Calu3 (cell line): Measurements from ENCODE around the gene PRRT1B. TPM values are rescaled to one million over a fixed set of nuclear protein-coding genes. Genes with fewer than 3 reads are reported as not detected.

ENCODE experiments used
- BruUV-seq: library from RNA; stranded (reverse); fragments of 400-500 nt; replicated peaks from 2 replicates; lab custom pipeline; 2021; lab: Mats Ljungman, UMichigan
- CTCF ChIA-PET: fragments of 300-600 bp; sonication (Branson Sonifier 250); formaldehyde crosslinking; loops from one replicate; lab custom pipeline; 2022; ENCODE audit warnings: antibody characterized with exemption; lab: Charles Lee
- DNase-seq: peaks from one replicate; pipeline ENCODE4 v3.0.0; 2022
- H3K27ac Mint-ChIP-seq: one replicate; pipeline ENCODE4 v1.8.0; 2022; ENCODE audit warnings: mixed read lengths; ENCODE audit not compliant: unreplicated experiment
- H3K27me3 Mint-ChIP-seq: one replicate; pipeline ENCODE4 v1.8.0; 2022; ENCODE audit warnings: mixed read lengths; ENCODE audit not compliant: unreplicated experiment
- H3K36me3 Mint-ChIP-seq: one replicate; pipeline ENCODE4 v1.8.0; 2022; ENCODE audit warnings: mild to moderate bottlenecking, moderate library complexity, mixed read lengths; ENCODE audit not compliant: insufficient read depth, unreplicated experiment
- H3K4me1 Mint-ChIP-seq: one replicate; pipeline ENCODE4 v1.8.0; 2022; ENCODE audit warnings: mild to moderate bottlenecking, low read depth, mixed read lengths; ENCODE audit not compliant: unreplicated experiment
- H3K4me3 Mint-ChIP-seq: one replicate; pipeline ENCODE4 v1.8.0; 2022; ENCODE audit warnings: mild to moderate bottlenecking, low read depth, moderate library complexity, mixed read lengths; ENCODE audit not compliant: unreplicated experiment
- H3K9me3 Mint-ChIP-seq: one replicate; pipeline ENCODE4 v1.8.0; 2022; ENCODE audit warnings: low read depth, mixed read lengths; ENCODE audit not compliant: unreplicated experiment
- CTCF ChIP-seq: fragments of 200-600 bp; IDR thresholded peaks from one replicate; pipeline ENCODE4 v1.8.0; 2022; ENCODE audit warnings: antibody characterized with exemption; ENCODE audit not compliant: unreplicated experiment
- intact Hi-C: fragments of 100-400 bp; cut with micrococcal nuclease; formaldehyde crosslinking; loops from one replicate; pipeline ENCODE4 v1.10.0; 2022; ENCODE audit not compliant: unreplicated experiment
- total RNA-seq: library from RNA; stranded (reverse); gene quantifications from 2 replicates; pipeline ENCODE4 v1.2.3, GENCODE V29; 2022

The PRRT1B gene
- total RNA-seq, 1 experiment from 2014 or later: not detected

DNA sequence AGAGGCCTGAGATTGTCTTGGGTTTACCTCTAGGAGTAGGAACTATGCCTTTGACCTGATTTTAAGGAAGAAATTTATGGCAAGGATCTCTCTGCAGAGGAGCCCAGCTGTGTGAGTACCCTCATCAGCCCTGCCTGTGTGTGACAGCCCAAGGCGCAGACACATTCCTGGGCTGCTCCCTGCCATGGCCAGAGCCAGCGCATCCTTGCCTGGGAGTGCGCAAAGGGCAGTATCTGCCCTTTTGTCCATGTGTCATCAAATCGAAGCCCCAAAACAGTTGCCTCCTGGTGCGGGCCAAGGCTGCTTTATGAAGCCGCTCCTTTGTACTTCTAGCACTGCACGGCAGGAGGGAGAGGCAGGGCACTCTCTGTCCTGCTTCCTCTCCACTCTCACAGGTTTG lies 51.9 kb downstream of the PRRT1B start:
- Mint-ChIP-seq H3K9me3 (no peaks in the 10 kb centered on the region), H3K36me3 (no peaks in the 10 kb centered on the region), H3K4me3 (no peak overlapping the region), H3K27me3 (no peaks in the 10 kb centered on the region), H3K4me1 (no peaks in the 10 kb centered on the region), H3K27ac (no peak overlapping the region)
- DNase-seq: no peak
- CTCF ChIA-PET: no interaction called here
- BruUV-seq: no TSS peak
- intact Hi-C loops: no loop called here
- no peak for TF ChIP-seq CTCF

- Mint-ChIP-seq H3K27me3 (no peaks in the 10 kb centered on the region), H3K27ac (no peak overlapping the region), H3K4me1 (no peaks in the 10 kb centered on the region), H3K4me3 (no peak overlapping the region), H3K36me3 (peaks cover 6% of the 10 kb centered on the region), H3K9me3 (no peaks in the 10 kb centered on the region)
- DNase-seq: no peak
- no TSS peak for BruUV-seq
- CTCF ChIA-PET: no interaction called here
- TF ChIP-seq CTCF: no peak
- intact Hi-C loops: no loop called here
Observed at GRCh38 chr9:131598121-131598520, 52.8 kb downstream of the PRRT1B start.

DNA sequence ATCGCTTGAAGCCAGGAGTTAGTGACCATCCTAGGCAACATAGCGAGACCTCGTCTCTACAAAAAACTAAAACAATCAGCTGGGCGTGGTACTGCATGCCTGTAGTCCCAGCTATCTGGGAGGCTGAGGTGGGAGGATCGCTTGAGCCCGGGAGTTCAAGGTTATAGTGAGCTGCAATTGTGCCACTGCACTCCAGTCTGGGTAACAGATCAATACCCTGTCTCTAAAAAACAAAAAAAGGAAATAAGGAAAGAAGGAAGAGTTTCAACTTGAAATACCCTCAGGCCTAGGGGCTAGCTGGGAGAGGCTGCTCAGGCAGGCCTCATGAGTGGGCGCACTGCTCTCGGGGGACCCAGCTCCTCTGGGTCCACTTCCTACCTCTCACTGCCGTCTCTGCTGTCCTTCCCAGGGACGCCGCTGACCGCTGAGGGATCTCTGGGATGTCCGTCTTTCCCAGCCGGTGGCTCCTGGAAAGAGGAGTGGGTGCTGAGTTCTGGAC lies 56.4 kb downstream of the PRRT1B start:
- intact Hi-C loops: no loop called here
- Mint-ChIP-seq H3K4me1 (peaks cover 8% of the 10 kb centered on the region), H3K9me3 (no peaks in the 10 kb centered on the region), H3K27me3 (no peaks in the 10 kb centered on the region), H3K4me3 (no peak overlapping the region), H3K36me3 (peaks cover 7% of the 10 kb centered on the region), H3K27ac (no peak overlapping the region)
- CTCF ChIA-PET: no interaction called here
- no peak for DNase-seq
- BruUV-seq: no TSS peak
- no peak for TF ChIP-seq CTCF

DNA sequence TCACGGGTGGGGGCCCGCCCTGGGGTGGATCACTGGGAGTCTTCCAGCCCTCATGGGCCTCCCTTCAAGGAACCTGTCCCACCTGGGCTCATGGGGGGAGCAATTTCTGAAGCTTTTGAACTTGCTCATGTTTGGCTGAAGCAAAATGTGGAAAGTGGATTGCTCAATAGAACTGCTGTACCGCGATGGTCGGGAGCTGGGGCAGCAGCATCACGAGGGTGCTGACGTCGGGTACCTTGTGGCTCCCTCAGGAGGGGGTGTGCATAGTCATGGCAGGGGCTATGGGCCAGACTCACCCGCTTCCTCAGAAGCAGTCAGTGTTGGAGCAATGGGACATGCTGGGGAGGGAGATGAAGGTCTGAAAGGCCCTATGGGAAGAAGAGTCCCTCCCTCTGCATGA lies 57.9 kb downstream of the PRRT1B start:
- Mint-ChIP-seq H3K36me3 (peaks cover 11% of the 10 kb centered on the region), H3K4me1 (peaks cover 22% of the 10 kb centered on the region), H3K9me3 (no peaks in the 10 kb centered on the region), H3K27me3 (no peaks in the 10 kb centered on the region), H3K4me3 (no peak overlapping the region), H3K27ac (no peak overlapping the region)
- DNase-seq: no peak
- intact Hi-C loops: no loop called here
- CTCF ChIA-PET: no interaction called here
- TF ChIP-seq CTCF: no peak
- BruUV-seq: no TSS peak
